ENCODE measurements around the gene ERF. TPM values are rescaled to one million over a fixed set of nuclear protein-coding genes. Genes with fewer than 3 reads are reported as not detected.

The ERF gene
- total RNA-seq, 1 donor from 2014 or later, result 43.1 TPM

- no peaks in the 10 kb centered on the region for H3K36me3 ChIP-seq
- no peak overlapping the region for H2AFZ ChIP-seq (replicated peaks)
- no peaks in the 10 kb centered on the region for H3K9me3 ChIP-seq (ENCODE audit: low read depth)
- H3K4me1 Mint-ChIP-seq, result peaks cover 8% of the 10 kb centered on the region
- peaks cover 3% of the 10 kb centered on the region for H3K27me3 Mint-ChIP-seq (ENCODE audit: insufficient read depth, low read depth)
- H3K27me3 ChIP-seq, result no peaks in the 10 kb centered on the region
- no peak overlapping the region for H3K9ac ChIP-seq
- H3K36me3 Mint-ChIP-seq, result peaks cover 38% of the 10 kb centered on the region
- H3K4me3 Mint-ChIP-seq, result no peak overlapping the region
- no peak for DNase-seq (ENCODE audit: low spot score)
- peaks cover 72% of the 10 kb centered on the region for H4K20me1 ChIP-seq (ENCODE audit: low read depth)
- H3F3A ChIP-seq (ENCODE audit: low read depth), result peaks cover 8% of the 10 kb centered on the region
- no peak for TF ChIP-seq EZH2phosphoT487 (IDR thresholded peaks at IDR 0.05)
- no peak for TF ChIP-seq EZH2 (IDR thresholded peaks at IDR 0.05)
- TF ChIP-seq CTCF (IDR thresholded peaks at IDR 0.05), result no peak
- H3K27ac Mint-ChIP-seq, result no peak overlapping the region
- no peak overlapping the region for H3K27ac ChIP-seq
- H3K4me3 ChIP-seq, result no peak overlapping the region
- peaks cover 4% of the 10 kb centered on the region for H3K79me2 ChIP-seq (ENCODE audit: low read depth)
- no peak overlapping the region for H3K4me2 ChIP-seq
- H3K9me3 Mint-ChIP-seq, result no peaks in the 10 kb centered on the region
- H3K4me1 ChIP-seq, result no peaks in the 10 kb centered on the region
These were observed 20.6 kb downstream of the ERF start for GRCh38 chr19:42234364-42234763.

- Histone ChIP-seq H3K4me1 (no peaks in the 10 kb centered on the region), H3K9me3 (ENCODE audit: low read depth) (no peaks in the 10 kb centered on the region), H3K27ac (no peak overlapping the region), H3K27me3 (no peaks in the 10 kb centered on the region), H3K9ac (no peak overlapping the region), H3F3A (ENCODE audit: low read depth) (peaks cover 8% of the 10 kb centered on the region), H3K4me2 (no peak overlapping the region), H4K20me1 (ENCODE audit: low read depth) (peaks cover 74% of the 10 kb centered on the region), H3K79me2 (ENCODE audit: low read depth) (peaks cover 4% of the 10 kb centered on the region), H3K36me3 (no peaks in the 10 kb centered on the region), H2AFZ (replicated peaks) (no peak overlapping the region), H3K4me3 (no peak overlapping the region)
- peaks cover 3% of the 10 kb centered on the region for H3K27me3 Mint-ChIP-seq (ENCODE audit: insufficient read depth, low read depth)
- peaks cover 38% of the 10 kb centered on the region for H3K36me3 Mint-ChIP-seq
- peaks cover 8% of the 10 kb centered on the region for H3K4me1 Mint-ChIP-seq
- H3K27ac Mint-ChIP-seq, result no peak overlapping the region
- DNase-seq (ENCODE audit: low spot score), result no peak
- no peak for TF ChIP-seq EZH2 (IDR thresholded peaks at IDR 0.05)
- no peak for TF ChIP-seq EZH2phosphoT487 (IDR thresholded peaks at IDR 0.05)
- no peak for TF ChIP-seq CTCF (IDR thresholded peaks at IDR 0.05)
- no peak overlapping the region for H3K4me3 Mint-ChIP-seq
- H3K9me3 Mint-ChIP-seq, result no peaks in the 10 kb centered on the region
These were observed 21.1 kb downstream of the ERF start for GRCh38 chr19:42233678-42234292.

GRCh38 chr19:42233106-42233505, 21.8 kb downstream of the ERF start:
- Mint-ChIP-seq H3K27ac (no peak overlapping the region), H3K36me3 (peaks cover 39% of the 10 kb centered on the region), H3K4me1 (peaks cover 8% of the 10 kb centered on the region), H3K27me3 (ENCODE audit: insufficient read depth, low read depth) (peaks cover 3% of the 10 kb centered on the region), H3K4me3 (no peak overlapping the region), H3K9me3 (no peaks in the 10 kb centered on the region)
- no peaks in the 10 kb centered on the region for H3K4me1 ChIP-seq
- peaks cover 78% of the 10 kb centered on the region for H4K20me1 ChIP-seq (ENCODE audit: low read depth)
- no peak overlapping the region for H2AFZ ChIP-seq (replicated peaks)
- peaks cover 3% of the 10 kb centered on the region for H3K79me2 ChIP-seq (ENCODE audit: low read depth)
- H3K4me3 ChIP-seq, result no peak overlapping the region
- H3K4me2 ChIP-seq, result no peak overlapping the region
- no peaks in the 10 kb centered on the region for H3K9me3 ChIP-seq (ENCODE audit: low read depth)
- DNase-seq (ENCODE audit: low spot score), result no peak
- no peak overlapping the region for H3K27ac ChIP-seq
- H3F3A ChIP-seq (ENCODE audit: low read depth), result peaks cover 8% of the 10 kb centered on the region
- no peaks in the 10 kb centered on the region for H3K27me3 ChIP-seq
- H3K9ac ChIP-seq, result no peak overlapping the region
- TF ChIP-seq EZH2phosphoT487 (IDR thresholded peaks at IDR 0.05) (no peak), EZH2 (IDR thresholded peaks at IDR 0.05) (no peak), CTCF (IDR thresholded peaks at IDR 0.05) (no peak)
- no peaks in the 10 kb centered on the region for H3K36me3 ChIP-seq
